ENCODE results near the gene KCNJ10.

DNA sequence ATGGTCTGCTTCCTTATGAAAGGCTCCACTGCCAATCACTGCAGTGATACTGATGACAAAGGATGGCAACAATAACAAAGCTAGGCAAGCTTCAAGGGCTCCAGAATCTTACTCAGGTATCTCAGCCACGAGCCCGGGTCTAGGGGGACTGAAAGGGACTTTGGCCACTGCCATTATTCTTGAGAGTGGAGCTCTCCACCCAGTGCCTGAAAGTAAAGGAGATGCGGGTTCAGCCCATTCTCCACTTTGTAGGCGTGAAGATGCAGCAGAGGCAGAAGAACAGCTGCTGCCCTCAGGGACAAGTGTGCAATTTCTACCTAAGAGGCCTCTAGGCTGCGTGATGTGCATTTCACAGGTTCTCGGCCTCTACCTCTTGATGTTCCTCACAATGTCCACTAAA is 84.5 kb downstream of the KCNJ10 start:
- TF ChIP-seq, protein P1, sequence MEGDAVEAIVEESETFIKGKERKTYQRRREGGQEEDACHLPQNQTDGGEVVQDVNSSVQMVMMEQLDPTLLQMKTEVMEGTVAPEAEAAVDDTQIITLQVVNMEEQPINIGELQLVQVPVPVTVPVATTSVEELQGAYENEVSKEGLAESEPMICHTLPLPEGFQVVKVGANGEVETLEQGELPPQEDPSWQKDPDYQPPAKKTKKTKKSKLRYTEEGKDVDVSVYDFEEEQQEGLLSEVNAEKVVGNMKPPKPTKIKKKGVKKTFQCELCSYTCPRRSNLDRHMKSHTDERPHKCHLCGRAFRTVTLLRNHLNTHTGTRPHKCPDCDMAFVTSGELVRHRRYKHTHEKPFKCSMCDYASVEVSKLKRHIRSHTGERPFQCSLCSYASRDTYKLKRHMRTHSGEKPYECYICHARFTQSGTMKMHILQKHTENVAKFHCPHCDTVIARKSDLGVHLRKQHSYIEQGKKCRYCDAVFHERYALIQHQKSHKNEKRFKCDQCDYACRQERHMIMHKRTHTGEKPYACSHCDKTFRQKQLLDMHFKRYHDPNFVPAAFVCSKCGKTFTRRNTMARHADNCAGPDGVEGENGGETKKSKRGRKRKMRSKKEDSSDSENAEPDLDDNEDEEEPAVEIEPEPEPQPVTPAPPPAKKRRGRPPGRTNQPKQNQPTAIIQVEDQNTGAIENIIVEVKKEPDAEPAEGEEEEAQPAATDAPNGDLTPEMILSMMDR (IDR thresholded peaks at IDR 0.05; ENCODE audit: low read length): no peak
- no peak for TF ChIP-seq EZH2 (optimal IDR thresholded peaks at IDR 0.05; ENCODE audit: low read depth, low read length)
- TF ChIP-seq EZH2phosphoT487 (IDR thresholded peaks at IDR 0.05; ENCODE audit: low read length): no peak

All from MM.1S (cell line).